HG02840 (cell line): ENCODE results near the gene CHRDL2.
"Not testable (repeated sequence)": the region's sequence is repeated elsewhere in the genome, so short reads cannot be mapped to it uniquely, and the experiment has no call there.

ENCODE experiments used
- ATAC-seq: cut with Tn5 transposase; IDR thresholded peaks from one replicate; pipeline ENCODE4 v1.9.1; 2021; ENCODE audit warnings: mild to moderate bottlenecking, moderate library complexity, moderate number of reproducible peaks; ENCODE audit not compliant: unreplicated experiment, low FRiP score

The CHRDL2 gene

GRCh38 chr11:74731301-74732094, at the start of gene CHRDL2:
CHRDL2 (minus strand) TSS chr11:74731426; CDS start chr11:74730888, 538 bp downstream.
- no peak for ATAC-seq

- no peak for ATAC-seq
Observed at GRCh38 chr11:74780248-74781005, 49.2 kb upstream of the CHRDL2 start.

- ATAC-seq = no peak
Observed at GRCh38 chr11:74778581-74778980, 47.4 kb upstream of the CHRDL2 start.

GRCh38 chr11:74777877-74778276, 46.7 kb upstream of the CHRDL2 start:
- ATAC-seq = no peak

- no peak for ATAC-seq
Observed at GRCh38 chr11:74777038-74777437, 45.8 kb upstream of the CHRDL2 start.

- ATAC-seq = no peak
Observed at GRCh38 chr11:74776546-74776945, 45.3 kb upstream of the CHRDL2 start.

GRCh38 chr11:74775762-74776161, 44.5 kb upstream of the CHRDL2 start:
- ATAC-seq = no peak

- no peak for ATAC-seq
Observed at GRCh38 chr11:74773476-74773875, 42.2 kb upstream of the CHRDL2 start.

- no peak for ATAC-seq
Observed at GRCh38 chr11:74771139-74771538, 39.9 kb upstream of the CHRDL2 start.

GRCh38 chr11:74770456-74770855, 39.2 kb upstream of the CHRDL2 start:
- no peak for ATAC-seq

- no peak for ATAC-seq
Observed at GRCh38 chr11:74769055-74769707, 38.0 kb upstream of the CHRDL2 start.

GRCh38 chr11:74768172-74768651, 37.0 kb upstream of the CHRDL2 start:
- not testable (repeated sequence) for ATAC-seq

- no peak for ATAC-seq
Observed at GRCh38 chr11:74766905-74767304, 35.7 kb upstream of the CHRDL2 start.

GRCh38 chr11:74756571-74756970, 25.3 kb upstream of the CHRDL2 start:
- ATAC-seq = no peak

GRCh38 chr11:74755395-74755995, 24.3 kb upstream of the CHRDL2 start:
- no peak for ATAC-seq

GRCh38 chr11:74754507-74755252, 23.5 kb upstream of the CHRDL2 start:
- ATAC-seq = no peak

GRCh38 chr11:74751303-74751702, 20.1 kb upstream of the CHRDL2 start:
- no peak for ATAC-seq

- not testable (repeated sequence) for ATAC-seq
Observed at GRCh38 chr11:74750598-74750997, 19.4 kb upstream of the CHRDL2 start.

GRCh38 chr11:74749965-74750296, 18.7 kb upstream of the CHRDL2 start:
- ATAC-seq = no peak
